Activated T-helper 1 cell treated with anti-CD3 and anti-CD28 coated beads, Interleukin-2, amount 50 U/mL, for 16 hours (primary cell): ENCODE data around the gene CDPF1.
"Not testable (repeated sequence)": the region's sequence is repeated elsewhere in the genome, so short reads cannot be mapped to it uniquely, and the experiment has no call there.

Experiments used
- DNase-seq, 2 donors: peaks; one replicate each; pipeline ENCODE4 v3.0.0-alpha.2; 2020; ENCODE audit warnings: low read depth in 1 of 2, low spot score in 1 of 2

CDPF1 gene

DNA sequence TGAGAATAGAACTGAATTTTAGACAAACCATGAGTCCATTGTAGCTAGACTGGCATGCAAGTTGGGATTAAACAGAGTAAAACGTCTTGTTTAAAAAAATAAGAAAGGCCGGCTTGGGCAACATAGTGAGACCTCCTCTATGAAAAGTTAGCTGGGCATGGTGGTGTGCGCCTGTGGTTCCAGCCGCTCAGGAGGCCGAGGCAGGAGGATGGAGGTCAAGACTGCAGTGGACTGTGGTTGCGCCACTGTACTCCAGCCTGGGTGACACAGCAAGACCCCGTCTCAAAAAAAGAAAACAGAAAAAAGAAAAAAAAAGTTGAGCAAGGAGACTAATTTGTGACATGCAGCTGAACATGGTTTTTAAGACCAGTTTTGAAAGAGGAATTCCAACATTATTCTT is 23.5 kb downstream of the CDPF1 start:
- no peak for DNase-seq

DNA sequence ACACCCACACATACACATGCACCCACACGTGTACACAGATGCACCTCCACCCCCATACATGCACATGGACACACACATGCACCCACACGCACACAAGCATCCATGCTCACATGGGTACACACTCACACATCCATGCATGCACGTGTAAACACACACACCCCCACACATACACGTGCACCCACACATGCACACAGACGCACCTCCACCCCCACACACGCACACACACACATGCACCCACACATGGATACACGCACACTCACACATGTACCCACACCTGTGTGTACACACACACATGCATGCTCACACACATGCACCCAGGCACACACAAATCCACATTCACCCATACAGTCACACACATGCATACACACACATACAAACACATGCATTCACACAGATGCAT is 24.5 kb downstream of the CDPF1 start:
- DNase-seq: no peak

DNA sequence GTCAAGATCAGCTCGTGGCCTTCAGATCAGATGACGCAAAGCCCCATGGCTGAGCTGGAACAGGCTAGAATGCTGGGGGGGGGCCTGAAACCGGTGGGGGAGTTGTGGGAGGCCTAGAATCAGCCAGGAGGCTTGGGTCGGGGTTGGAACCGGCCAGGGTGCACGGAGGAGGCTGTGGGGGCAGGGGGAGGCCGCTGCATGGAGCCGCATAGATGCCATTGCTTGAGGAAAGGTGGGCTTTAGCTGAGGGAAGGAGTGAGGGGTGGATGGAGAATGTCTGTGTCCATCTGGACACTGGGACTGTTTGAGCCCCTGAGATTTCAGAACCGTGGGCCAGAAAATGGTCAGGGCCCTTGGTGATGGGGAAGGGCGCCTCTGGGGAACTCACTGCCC is 25.2 kb downstream of the CDPF1 start:
- DNase-seq: no peak

DNA sequence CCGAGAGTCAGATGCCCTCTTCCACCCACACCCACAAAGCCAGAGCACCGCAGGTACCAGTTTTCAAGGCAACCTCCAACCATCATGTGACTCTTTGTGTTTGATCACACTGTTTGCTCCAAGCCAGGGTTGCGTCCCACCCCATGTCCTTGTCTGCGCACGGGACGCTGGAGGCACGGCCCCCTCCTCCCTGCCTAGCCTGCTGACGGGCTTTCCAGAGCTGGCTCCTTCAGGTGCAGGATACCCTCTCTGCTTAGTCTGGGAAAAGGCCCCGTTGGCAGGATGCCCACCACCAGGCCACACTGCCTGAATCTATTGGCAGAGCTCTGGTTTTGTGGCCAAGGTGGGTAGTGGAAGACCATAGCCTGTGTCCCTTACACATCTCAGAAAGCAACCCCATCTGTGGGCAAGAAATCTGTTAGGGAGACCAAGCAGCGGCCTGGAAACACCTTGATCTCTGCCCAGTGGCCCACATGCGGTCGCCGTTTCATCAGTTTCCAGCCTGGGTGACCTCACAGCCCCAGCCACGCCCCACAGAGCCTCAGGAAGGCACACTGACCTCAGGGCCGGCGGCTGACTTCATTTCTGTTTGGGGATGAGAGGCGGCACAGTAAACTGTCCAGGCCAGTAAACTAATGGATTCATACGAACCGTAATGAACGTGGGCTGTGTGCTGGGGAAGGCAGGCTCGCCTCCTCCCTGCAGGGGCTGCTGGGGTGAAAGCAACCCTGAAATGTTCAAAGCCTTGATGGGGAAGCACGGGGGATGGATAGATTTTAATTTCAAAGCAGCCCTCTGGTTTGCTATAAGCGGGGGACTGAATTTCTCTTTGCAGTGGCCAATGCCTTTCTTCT is 25.8 kb downstream of the CDPF1 start:
- no peak for DNase-seq

DNA sequence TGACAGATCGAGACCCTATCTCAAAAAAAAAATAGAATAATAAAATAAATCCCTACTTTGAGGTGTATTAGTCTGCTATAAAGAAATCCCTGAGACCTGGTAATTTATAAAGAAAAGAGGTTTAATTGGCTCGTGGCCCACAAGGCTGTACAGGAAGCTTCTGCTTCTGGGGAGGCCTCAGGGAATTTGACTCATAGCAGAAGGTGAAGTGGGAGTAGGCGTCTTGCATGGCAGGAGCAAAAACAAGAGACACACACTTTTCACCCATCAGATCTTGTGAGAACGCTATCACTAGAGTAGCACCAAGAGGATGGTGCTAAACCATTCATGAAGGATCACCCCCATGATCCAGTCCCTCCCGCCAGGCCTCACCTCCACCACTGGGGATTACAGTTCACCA is 29.2 kb downstream of the CDPF1 start:
- no peak for DNase-seq

DNA sequence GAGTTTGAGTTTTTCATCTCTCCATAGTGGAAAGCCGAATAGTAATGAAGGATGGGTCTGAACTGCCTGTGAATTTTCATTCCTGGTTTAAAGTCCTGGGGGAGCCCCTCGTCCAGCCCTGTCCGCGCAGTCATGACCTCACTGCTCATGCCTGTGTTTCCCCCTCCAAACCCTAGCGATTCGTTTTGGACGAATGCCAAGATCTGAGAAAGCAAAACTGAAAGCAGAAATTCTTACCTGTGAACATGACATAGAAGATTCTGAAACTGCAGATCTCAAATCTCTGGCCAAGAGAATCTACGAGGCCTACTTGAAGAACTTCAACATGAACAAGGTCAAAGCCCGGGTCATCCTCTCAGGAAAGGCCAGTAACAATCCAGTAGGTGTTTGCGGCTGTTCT is 30.5 kb downstream of the CDPF1 start:
- DNase-seq: no peak

DNA sequence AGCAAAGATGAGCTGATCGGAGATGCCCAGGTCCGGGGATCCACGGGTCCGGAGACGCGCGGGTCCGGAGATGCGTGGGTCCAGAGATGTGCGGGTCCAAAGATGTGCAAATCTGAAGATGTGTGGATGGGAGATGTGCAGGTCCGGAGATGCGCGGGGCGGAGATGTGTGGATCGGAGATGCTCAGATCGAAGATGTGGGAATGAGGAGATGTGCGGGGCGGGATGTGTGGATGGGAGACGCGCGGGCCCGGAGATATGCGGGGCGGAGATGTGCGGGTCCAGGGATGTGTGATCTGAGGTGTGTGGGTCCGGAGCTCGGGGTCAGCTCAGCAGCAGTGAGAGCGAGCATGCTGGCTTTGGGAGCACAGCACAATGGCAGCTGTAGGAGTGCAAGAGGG is 35.5 kb downstream of the CDPF1 start:
- DNase-seq: no peak

DNA sequence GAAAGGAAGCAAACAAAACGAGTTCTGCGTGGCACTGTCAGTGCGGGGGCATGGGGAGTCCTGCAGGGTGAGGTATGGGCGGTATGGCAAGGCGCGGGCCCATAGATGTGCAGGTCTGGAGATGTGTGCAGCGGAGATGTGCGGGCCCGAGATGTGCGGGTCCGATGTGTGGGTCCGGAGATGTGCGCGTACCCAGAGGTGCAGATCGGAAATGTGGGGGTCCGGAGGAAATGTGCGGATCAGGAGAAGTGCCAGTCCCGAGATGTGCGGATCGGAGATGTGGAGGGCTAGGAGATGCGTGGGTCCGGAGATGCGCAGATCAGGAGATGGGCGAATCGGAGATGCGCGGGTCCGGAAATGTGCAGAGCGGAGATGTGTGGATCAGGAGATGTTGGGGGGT is 35.9 kb downstream of the CDPF1 start:
- no peak for DNase-seq

DNA sequence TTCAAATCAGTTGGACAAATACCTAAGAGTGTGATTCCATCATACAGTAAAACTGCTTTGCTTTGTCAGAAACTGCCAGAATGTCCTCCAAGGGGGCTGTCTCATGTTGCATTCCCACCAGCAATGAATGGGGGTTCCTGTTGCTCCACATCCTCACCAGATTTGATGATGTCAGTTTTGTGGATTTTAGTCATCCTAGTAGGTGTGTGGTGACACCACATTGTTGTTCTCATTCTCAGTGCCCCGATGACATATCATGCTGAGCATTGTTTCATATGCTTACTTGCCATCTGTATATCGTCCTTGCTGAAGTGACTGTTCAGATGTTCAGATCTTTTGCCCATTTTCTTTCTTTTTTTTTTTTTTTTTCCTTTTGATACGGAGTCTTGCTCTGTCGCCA is 37.0 kb downstream of the CDPF1 start:
- DNase-seq: no peak

DNA sequence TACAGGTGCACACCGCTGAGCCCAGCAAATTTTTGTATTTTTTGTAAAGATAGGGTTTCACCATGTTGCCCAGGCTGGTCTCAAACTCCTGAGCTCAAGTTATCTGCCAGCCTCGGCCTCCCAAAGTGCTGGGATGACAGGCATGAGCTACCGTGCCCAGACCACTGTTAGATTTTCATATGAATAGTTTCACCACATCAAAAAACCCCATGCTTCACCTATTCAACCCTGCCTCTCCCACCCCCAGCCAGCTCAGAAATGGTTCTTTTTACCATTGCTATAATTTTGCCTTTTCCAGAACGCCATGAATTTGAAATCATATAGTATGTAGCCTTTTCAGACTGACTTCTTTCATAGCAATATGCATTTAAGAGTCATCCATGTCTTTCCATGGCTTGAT is 37.9 kb downstream of the CDPF1 start:
- DNase-seq: no peak

DNA sequence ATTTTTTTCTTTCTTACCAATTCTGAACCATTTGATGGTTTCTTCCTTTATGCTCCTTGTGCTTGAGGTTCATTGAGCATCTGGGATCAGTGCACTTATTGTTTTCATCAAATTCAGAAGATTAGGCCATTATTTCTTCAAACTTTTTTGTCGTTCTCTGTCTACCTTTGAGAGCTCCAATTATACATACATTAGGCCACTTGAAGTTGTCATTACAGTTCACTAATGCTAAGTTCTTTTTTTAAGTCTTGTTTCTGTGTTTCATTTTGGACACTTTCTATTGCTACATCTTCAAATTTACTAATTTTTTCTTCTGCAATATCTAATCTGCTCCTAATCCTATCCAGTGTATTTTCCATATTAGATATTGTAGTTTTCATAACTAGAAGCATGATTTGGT is 40.8 kb downstream of the CDPF1 start:
- no peak for DNase-seq

DNA sequence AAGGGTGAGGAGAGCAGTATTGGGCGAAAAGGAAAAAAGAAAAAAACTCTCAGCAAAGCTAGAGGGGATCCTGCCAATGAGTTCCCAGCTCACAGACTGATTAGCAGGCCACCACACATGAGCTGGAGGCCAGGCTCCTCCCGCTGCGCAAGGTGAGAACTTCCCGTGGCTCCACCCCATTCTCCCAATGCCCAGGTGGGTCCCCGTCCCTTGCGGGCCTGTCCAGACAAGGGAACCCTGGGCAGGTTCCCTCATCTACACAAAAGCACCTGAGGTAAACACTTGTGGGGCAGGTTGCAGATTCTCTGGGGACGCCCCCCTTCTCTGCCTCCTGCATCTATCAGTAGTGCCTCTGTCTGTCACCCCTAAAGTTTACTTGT is 46.5 kb downstream of the CDPF1 start:
- no peak for DNase-seq

DNA sequence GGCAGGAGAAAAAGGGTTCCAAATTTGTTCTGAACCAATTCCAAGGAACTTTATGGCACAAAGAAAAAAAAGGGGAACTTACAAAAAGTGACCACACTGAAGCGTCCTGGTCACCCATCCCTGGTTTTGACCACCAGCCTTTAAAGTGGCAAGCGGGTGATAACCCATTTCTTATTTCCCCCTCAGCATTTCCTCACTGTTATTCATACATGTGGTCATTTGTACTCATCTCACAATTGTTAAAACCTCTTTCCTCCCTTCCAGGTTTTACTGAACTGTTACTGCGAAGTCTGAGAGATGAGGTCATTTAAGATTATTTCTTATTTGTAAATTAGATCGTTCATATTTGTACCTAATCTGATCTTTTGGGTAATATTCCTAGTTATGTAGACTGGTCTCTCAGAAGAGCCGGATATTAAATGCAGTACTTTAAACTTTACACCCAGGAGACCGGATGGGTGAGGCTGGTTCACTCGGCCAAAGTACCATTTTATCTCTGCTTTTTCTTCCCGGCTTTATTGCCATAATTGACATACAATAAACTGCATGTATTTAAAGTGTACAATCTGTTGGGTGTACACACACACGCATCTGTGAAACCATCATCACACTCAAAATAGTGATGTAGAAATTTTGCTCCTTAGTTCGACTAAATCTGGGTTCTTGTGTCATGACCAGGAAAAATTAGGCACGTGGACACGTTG is 47.0 kb downstream of the CDPF1 start:
- no peak for DNase-seq

DNA sequence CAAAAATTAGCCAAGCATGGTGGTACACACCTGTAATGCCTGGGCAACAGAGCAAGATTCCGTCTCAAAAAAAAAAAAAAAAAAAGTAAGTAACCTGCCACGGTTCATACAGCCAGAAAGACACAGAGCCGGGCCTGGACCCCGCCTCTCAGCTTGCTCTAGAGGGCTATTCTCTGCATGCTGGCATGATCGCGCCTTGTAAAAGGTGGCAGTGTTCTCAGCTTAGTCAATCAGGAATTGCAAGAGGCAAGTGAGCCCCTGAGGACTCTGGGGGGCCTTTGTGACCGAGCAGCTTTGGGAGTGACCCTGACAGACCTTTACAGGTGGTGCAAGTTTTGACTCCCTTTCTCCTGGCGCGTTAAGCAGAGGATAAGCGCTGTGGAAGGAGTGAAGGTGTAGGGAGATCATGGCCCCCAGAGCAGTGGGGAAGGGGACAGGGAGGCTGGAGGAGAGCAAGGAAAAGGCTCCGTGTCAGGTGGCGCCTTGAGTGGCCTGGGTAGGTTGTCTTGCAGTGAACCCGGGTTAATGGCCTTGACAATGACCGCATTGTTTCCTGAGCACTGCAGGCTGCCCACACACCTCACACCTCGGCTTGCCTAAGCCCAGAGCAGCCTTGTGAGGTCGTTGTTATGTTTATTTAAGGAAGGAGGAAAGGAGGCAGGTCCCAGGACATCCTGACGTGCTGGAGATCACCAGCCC is 48.9 kb downstream of the CDPF1 start:
- no peak for DNase-seq

DNA sequence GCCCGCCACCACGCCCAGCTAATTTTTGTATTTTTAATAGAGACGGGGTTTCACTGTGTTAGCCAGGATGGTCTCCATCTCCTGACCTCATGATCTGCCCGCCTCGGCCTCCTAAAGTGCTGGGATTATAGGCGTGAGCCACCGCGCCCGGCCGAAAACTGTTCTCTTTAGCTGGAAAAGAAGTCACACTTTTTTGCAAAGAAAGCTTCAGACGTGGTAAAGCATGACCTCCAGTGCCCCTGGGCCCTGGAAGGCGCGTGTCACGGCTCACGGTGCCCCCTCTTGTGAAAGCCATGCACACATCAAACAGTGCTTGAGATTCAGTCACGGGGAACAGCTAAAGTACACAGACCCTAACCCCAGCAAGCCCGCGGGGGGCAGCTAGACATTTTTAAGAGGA is 51.3 kb downstream of the CDPF1 start:
- not testable (repeated sequence) for DNase-seq

DNA sequence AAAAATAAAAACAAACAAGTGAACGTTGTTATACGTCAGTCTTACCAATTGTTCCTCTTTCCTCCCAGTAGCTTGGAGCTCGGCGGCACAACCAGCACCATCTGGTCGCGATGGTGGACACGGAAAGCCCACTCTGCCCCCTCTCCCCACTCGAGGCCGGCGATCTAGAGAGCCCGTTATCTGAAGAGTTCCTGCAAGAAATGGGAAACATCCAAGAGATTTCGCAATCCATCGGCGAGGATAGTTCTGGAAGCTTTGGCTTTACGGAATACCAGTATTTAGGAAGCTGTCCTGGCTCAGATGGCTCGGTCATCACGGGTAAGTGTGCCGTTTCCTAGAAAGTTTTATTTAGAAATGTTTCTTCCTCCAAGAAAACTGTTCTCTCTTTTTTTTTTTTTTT is 51.8 kb downstream of the CDPF1 start:
- no peak for DNase-seq

DNA sequence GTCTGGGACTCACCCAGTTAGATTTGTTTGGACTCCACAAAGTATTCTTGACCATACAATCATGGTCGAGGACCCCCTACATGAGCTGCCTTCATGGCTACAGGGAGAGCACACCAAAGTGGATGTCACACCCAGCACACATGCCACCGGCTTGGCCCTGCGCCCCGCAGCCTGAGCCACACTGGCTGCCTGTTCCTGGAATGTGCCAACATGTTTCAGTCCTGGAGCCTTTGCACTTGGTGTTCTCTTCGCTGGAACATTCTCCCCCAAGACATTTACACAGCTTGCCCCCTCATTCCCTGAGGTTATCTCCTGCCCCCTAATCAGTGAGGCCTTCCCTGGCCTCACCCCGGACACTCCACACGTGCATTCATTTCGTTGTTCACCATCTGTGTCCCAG is 53.8 kb downstream of the CDPF1 start:
- DNase-seq: no peak

DNA sequence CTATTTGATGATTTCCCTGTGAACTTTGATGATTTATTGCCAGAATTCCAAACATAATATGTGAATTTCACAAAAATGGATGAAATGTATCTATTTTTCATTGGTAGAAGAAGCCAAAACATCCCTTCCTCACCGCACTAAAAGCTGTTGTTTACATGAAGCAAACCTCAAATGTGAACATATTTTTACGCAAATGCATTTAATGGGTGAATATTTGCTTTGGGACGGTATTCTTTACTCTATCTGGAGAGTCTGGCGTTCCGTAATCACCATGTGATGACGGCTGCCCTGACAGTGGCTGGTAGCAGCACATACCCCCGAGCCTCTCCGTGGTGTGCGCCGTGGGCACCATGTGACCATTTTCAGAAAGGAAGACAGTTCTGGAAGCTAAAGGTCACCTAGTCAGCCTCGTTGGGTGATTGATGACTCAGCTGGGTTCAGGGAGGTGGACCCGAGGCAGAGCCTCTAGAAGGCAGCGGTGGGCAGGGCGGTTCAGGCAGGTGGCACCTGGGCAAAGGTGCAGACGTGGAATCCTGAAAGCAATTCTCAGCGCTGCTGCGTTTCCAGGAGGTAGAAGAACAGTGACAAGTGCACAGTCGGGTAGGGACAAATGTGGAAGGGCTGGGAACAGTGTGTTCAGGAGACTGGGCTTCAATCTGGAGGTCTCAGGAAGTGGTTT is 54.5 kb downstream of the CDPF1 start:
- no peak for DNase-seq
